22Rv1 (cell line): ENCODE measurements around the gene OLFM2.

Experiments
- H3K27ac ChIP-seq: fragments of 450-650 bp; 2 replicates; pipeline ENCODE4 v1.5.1; 2017
- ZFX ChIP-seq: fragments of 450-650 bp; IDR thresholded peaks from 2 replicates; pipeline ENCODE4 v1.6.1; 2017; ENCODE audit warnings: antibody characterized with exemption, borderline replicate concordance
- TF ChIP-seq, protein P1 (sequence below): fragments of 450-650 bp; IDR thresholded peaks from 2 replicates; pipeline ENCODE4 v1.5.1; 2017; ENCODE audit warnings: mild to moderate bottlenecking

Gene OLFM2

DNA sequence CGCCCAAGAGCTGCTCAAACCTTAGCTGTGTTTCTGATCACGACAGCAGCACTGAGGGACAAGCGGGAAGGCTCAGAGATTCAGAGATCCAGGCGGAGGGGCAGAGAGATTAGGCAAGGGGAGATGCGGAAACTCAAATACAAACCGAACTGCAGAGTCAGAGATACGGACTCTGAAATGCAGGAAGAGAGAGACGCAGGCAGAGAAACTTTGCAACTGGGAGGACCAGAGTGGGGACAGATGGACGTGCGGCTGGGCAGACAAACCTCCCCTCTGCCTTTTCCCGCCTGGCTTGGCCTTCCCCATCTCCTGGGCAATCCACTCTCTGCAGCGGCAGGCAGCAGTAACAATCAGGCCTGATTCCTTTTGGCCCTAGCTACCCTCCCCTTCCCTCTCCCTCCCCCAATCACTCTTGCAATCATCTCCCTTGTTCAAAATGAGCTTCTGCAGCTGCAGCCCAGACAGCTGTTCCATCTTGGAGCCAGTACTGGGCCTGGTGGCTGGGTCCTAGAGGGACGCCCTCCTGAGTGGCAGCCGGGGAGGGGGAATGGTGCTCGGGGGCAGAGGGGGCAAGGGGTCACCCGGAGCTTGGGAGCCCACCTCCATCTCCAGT is 29.7 kb downstream of the OLFM2 start:
- TF ChIP-seq ZFX = no peak
- TF ChIP-seq, protein P1, sequence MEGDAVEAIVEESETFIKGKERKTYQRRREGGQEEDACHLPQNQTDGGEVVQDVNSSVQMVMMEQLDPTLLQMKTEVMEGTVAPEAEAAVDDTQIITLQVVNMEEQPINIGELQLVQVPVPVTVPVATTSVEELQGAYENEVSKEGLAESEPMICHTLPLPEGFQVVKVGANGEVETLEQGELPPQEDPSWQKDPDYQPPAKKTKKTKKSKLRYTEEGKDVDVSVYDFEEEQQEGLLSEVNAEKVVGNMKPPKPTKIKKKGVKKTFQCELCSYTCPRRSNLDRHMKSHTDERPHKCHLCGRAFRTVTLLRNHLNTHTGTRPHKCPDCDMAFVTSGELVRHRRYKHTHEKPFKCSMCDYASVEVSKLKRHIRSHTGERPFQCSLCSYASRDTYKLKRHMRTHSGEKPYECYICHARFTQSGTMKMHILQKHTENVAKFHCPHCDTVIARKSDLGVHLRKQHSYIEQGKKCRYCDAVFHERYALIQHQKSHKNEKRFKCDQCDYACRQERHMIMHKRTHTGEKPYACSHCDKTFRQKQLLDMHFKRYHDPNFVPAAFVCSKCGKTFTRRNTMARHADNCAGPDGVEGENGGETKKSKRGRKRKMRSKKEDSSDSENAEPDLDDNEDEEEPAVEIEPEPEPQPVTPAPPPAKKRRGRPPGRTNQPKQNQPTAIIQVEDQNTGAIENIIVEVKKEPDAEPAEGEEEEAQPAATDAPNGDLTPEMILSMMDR = no peak
- no peak overlapping the region for H3K27ac ChIP-seq

- TF ChIP-seq, protein P1 = no peak
- no peak for TF ChIP-seq ZFX
- H3K27ac ChIP-seq = no peak overlapping the region
Measured at GRCh38 chr19:9903336-9903735, 33.0 kb downstream of the OLFM2 start.

DNA sequence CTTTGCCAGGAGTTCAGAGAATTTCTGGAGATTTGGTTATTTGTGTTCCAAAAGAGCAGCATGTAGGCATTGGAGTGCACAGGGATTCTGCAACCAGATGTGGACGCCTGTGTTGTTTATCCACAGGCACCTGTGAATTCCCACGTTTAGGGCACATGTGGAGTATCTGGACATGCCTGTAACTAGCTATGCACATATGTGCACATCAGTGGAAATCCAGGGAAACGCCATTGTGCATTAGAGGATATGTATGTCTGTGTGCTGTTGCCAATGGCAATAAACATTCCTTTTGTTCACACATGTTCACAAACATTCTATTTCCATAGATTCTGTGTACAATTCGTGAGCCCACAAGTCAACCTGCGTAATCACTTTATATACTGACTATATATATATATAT is 34.7 kb downstream of the OLFM2 start:
- TF ChIP-seq, protein P1 = no peak
- TF ChIP-seq ZFX = no peak
- H3K27ac ChIP-seq = no peak overlapping the region

DNA sequence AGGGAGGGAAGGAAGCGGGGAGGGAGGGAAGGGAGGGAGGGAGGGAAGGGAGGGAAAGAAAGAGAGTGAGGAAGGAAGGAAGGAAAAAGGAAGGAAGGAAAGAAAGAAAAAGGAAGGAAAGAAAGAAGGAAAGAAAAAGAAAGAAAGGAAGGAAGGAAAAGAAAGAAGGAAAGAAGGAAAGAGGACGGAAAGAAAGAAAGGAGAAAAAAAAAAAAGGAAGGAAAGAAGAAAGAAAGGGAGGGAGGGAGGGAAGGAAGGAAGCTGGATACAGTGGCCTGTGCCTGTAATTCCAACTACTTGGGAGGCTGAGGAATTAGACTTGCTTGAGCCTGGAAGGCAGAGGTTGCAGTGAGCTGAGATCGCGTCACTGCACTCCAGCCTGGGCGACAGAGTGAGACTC is 35.3 kb downstream of the OLFM2 start:
- TF ChIP-seq, protein P1 = no peak
- TF ChIP-seq ZFX = no peak
- no peak overlapping the region for H3K27ac ChIP-seq

GRCh38 chr19:9891609-9892373 is 44.5 kb downstream of the OLFM2 start:
- TF ChIP-seq, protein P1 = no peak
- TF ChIP-seq ZFX = no peak
- H3K27ac ChIP-seq = no peak overlapping the region

- no peak overlapping the region for H3K27ac ChIP-seq
- TF ChIP-seq, protein P1 = peak; percentile 16; the same call in 1 of the 2 replicates
- no peak for TF ChIP-seq ZFX
Measured at GRCh38 chr19:9885077-9885552, 51.2 kb downstream of the OLFM2 start.

DNA sequence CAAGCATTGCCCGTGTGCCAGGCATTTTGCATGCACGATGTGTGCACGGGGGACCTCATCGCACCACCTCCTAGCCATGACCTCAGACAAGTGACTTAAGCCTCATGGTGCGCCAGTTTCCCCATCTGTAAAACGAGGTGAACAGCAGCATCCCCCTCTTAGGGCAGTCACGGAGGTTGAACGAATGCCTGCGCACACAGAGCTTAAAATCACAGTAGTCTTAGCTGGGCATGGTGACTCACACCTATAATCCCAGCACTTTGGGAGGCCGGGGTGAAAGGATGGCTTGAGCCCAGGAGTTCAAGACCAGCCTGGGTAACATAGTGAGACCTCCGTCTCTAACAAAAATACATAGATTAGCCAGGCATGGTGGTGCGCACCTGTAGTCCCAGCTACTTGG is 52.6 kb downstream of the OLFM2 start:
- no peak overlapping the region for H3K27ac ChIP-seq
- TF ChIP-seq ZFX = no peak
- TF ChIP-seq, protein P1 = no peak
